ENCODE measurements around the gene TNNI2. TPM values are rescaled to one million over a fixed set of nuclear protein-coding genes. Genes with fewer than 3 reads are reported as not detected.

TNNI2 gene
- polyA plus RNA-seq, 1 of the 3 experiments (the other 2 are of a cell fraction), result not detected

DNA sequence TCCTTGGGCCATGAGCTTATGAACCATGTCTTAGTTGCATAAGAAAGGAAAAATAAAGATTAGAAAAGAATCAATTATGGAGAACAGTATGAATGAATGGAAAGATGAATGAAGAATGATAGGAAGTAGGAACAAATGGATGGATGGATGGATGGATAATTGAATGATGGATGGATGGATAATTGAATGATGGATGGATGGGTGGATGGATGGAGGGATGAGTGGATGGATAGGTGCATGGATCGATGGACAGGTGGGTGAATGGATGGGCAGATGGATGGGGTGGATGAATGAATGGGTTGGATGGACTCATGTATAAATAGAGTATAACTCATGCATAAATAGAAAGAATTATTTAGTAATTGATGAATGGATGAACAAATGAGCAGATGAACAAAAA is 21.3 kb downstream of the TNNI2 start:
- no peak for DNase-seq
- Histone ChIP-seq H3K36me3 (replicated peaks in 1 of 2; ENCODE audit: control insufficient read depth in 1 of 2, insufficient read depth in 2 of 2, low read length in 1 of 2) (no peaks in the 10 kb centered on the region), H3K4me3 (ENCODE audit: low read depth in 2 of 2, low read length in 1 of 2) (no peak overlapping the region), H3K27ac (ENCODE audit: low read depth in 2 of 2, low read length in 1 of 2) (no peak overlapping the region), H3K9me3 (no peaks in the 10 kb centered on the region), H3K9me2 (no peaks in the 10 kb centered on the region), H3F3A (replicated peaks; ENCODE audit: insufficient read depth) (no peaks in the 10 kb centered on the region), H4K20me1 (ENCODE audit: insufficient read depth) (no peaks in the 10 kb centered on the region), H3K4me2 (no peak overlapping the region), H3K4me1 (ENCODE audit: control insufficient read depth in 1 of 2, insufficient read depth in 2 of 2, low read depth in 1 of 2, low read length in 1 of 2) (peaks cover 18 to 23% of the 10 kb centered on the region in 2 experiments; a peak in 3 of 4 replicates), H3K27me3 (ENCODE audit: insufficient read depth) (no peaks in the 10 kb centered on the region), H3K79me2 (ENCODE audit: insufficient read depth) (no peaks in the 10 kb centered on the region), H2AFZ (ENCODE audit: low read depth) (no peak overlapping the region), H3K9ac (no peak overlapping the region)
- CTCF ChIA-PET, result interaction anchor here (1.7 kb wide), 1 partner anchor 22 kb away, joined by 8 read pairs; no protein-coding TSS in a partner anchor
- WGBS (ENCODE audit: low lambda C conversion rate), result 21% methylated on average over 1 of the region's 1 CpG
- POLR2A ChIA-PET, result no interaction called here
- no peak for TF ChIP-seq FOSL2 (IDR thresholded peaks at IDR 0.05; ENCODE audit: borderline replicate concordance, low read depth)
- no peak for TF ChIP-seq RXRA (IDR thresholded peaks at IDR 0.05; ENCODE audit: borderline replicate concordance, low read depth)

DNA sequence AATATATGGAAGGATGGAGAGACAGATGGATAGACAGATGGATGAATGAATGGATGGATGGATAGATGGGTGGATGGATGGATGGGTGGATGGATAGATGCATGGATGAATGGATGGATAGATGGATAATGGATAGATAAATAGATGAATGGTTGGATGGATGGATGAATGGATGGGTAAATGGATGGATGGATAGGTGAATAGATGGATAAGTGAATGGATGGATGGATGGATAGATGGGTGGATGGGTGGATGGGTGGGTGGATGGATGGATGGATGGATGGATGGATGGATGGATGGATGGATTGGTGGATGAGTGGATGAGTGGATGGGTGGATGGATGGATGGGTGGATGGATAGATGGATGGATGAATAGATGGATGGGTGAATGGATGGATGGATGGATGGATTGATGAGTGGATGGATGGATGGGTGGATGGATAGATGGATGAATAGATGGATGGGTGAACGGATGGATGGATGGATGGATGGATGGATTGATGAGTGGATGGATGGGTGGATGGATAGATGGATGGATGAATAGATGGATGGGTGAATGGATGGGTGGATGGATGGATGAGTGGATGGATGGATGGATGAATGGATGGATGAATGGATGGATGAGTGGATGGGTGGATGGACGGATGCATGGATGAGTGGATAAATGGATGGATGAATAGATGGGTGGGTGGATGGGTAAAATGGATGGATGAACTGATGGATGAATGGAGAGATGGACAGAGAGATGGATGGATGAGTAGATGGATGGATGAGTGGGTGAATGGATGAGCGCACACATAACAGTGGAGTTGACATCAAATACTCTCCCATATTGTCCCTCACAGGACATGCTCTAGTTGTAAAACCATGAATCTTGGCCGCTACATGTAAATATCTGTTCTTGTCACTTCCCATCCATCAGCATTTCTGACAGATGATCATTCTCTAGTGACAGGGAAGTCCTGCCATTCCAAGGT is 22.9 kb downstream of the TNNI2 start:
- POLR2A ChIA-PET, result no interaction called here
- no peak overlapping the region for H3K4me2 ChIP-seq
- CTCF ChIA-PET, result interaction anchor here (1.5 to 2.2 kb wide), 3 partner anchors 21 to 168 kb away, joined by 3 to 9 read pairs (median 3); no protein-coding TSS in a partner anchor
- no peaks in the 10 kb centered on the region for H3K9me3 ChIP-seq
- H3K9ac ChIP-seq, result no peak overlapping the region
- no peak overlapping the region for H3K4me3 ChIP-seq (ENCODE audit: low read depth in 2 of 2, low read length in 1 of 2)
- WGBS (ENCODE audit: low lambda C conversion rate), result 71% methylated on average over 4 of the region's 4 CpGs
- H4K20me1 ChIP-seq (ENCODE audit: insufficient read depth), result no peaks in the 10 kb centered on the region
- no peak for DNase-seq
- no peaks in the 10 kb centered on the region for H3K36me3 ChIP-seq (replicated peaks in 1 of 2; ENCODE audit: control insufficient read depth in 1 of 2, insufficient read depth in 2 of 2, low read length in 1 of 2)
- no peak overlapping the region for H2AFZ ChIP-seq (ENCODE audit: low read depth)
- H3F3A ChIP-seq (replicated peaks; ENCODE audit: insufficient read depth), result no peaks in the 10 kb centered on the region
- no peaks in the 10 kb centered on the region for H3K9me2 ChIP-seq
- no peak overlapping the region for H3K27ac ChIP-seq (ENCODE audit: low read depth in 2 of 2, low read length in 1 of 2)
- H3K27me3 ChIP-seq (ENCODE audit: insufficient read depth), result no peaks in the 10 kb centered on the region
- H3K79me2 ChIP-seq (ENCODE audit: insufficient read depth), result no peaks in the 10 kb centered on the region
- H3K4me1 ChIP-seq (ENCODE audit: control insufficient read depth in 1 of 2, insufficient read depth in 2 of 2, low read depth in 1 of 2, low read length in 1 of 2), result peaks cover 18 to 30% of the 10 kb centered on the region in 2 experiments; a peak in 3 of 4 replicates
- TF ChIP-seq MXI1 (IDR thresholded peaks at IDR 0.05; ENCODE audit: low read depth, low read length) (no peak), NRF1 (IDR thresholded peaks at IDR 0.05; ENCODE audit: low read depth, low read length) (no peak), REST (IDR thresholded peaks at IDR 0.05; ENCODE audit: low read depth, low read length) (no peak), CTCF (IDR thresholded peaks at IDR 0.05) (no peak), MEF2A (IDR thresholded peaks at IDR 0.05; ENCODE audit: borderline replicate concordance, low read depth) (no peak), ELF1 (IDR thresholded peaks at IDR 0.05) (no peak), YY1 (IDR thresholded peaks at IDR 0.05; ENCODE audit: low read depth) (no peak), FOXJ3 (CRISPR knock-in tag; IDR thresholded peaks at IDR 0.05) (no peak), RCOR1 (IDR thresholded peaks at IDR 0.05; ENCODE audit: low read length) (no peak), SMC3 (IDR thresholded peaks at IDR 0.05; ENCODE audit: low read depth, low read length) (no peak), NFIC (IDR thresholded peaks at IDR 0.05; ENCODE audit: borderline replicate concordance) (no peak), IRF3 (IDR thresholded peaks at IDR 0.05; ENCODE audit: low read depth, low read length) (no peak), RFX5 (IDR thresholded peaks at IDR 0.05; ENCODE audit: low read length) (no peak), GATA2 (CRISPR knock-in tag; IDR thresholded peaks at IDR 0.05) (no peak)
- TF ChIP-seq, protein P1, sequence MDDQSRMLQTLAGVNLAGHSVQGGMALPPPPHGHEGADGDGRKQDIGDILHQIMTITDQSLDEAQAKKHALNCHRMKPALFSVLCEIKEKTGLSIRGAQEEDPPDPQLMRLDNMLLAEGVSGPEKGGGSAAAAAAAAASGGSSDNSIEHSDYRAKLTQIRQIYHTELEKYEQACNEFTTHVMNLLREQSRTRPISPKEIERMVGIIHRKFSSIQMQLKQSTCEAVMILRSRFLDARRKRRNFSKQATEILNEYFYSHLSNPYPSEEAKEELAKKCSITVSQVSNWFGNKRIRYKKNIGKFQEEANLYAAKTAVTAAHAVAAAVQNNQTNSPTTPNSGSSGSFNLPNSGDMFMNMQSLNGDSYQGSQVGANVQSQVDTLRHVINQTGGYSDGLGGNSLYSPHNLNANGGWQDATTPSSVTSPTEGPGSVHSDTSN (IDR thresholded peaks at IDR 0.05), result no peak

All from SK-N-SH (cell line).